ENCODE results near the gene VPS35L. TPM values are rescaled to one million over a fixed set of nuclear protein-coding genes. Genes with fewer than 3 reads are reported as not detected.
"Not testable (repeated sequence)": the region's sequence is repeated elsewhere in the genome, so short reads cannot be mapped to it uniquely, and the experiment has no call there.

The VPS35L gene
- total and polyA plus RNA-seq, 4 donors = 27.4 to 65.4 (median 47.1) TPM

GRCh38 chr16:19678804-19679203 is 123.3 kb downstream of the VPS35L start:
- Histone ChIP-seq H3K9ac (ENCODE audit: insufficient read depth in 1 of 2, low read length in 2 of 2) (no peak overlapping the region), H3K27me3 (ENCODE audit: control insufficient read depth in 3 of 3, insufficient read depth in 3 of 3, low read length in 2 of 3) (no peaks in the 10 kb centered on the region), H3K9me3 (ENCODE audit: control insufficient read depth in 4 of 4, insufficient read depth in 3 of 4, low read length in 3 of 4) (no peaks in the 10 kb centered on the region), H3K36me3 (ENCODE audit: control insufficient read depth in 4 of 4, insufficient read depth in 4 of 4, low read length in 4 of 4) (peaks cover 9 to 26% (median 11%) of the 10 kb centered on the region in 4 donors), H3K4me1 (ENCODE audit: control insufficient read depth in 5 of 5, insufficient read depth in 5 of 5, low read length in 5 of 5) (no peaks in the 10 kb centered on the region), H3K4me3 (no peak overlapping the region), H3K27ac (ENCODE audit: low read depth in 1 of 2, low read length in 1 of 2) (no peak overlapping the region)
- ATAC-seq (ENCODE audit: insufficient read depth, low FRiP score) = no peak
- no peak for TF ChIP-seq CTCF (IDR thresholded peaks at IDR 0.05; ENCODE audit: control extremely low read depth, extremely low read depth)
- 95 to 97% methylated on average over 7 of the region's 7 CpGs for WGBS, 2 donors
- DNase-seq = no peak

- not testable (repeated sequence) for H3K27ac ChIP-seq (ENCODE audit: low read depth in 1 of 2, low read length in 1 of 2); H3K9ac ChIP-seq (ENCODE audit: insufficient read depth in 1 of 2, low read length in 2 of 2); ATAC-seq (ENCODE audit: insufficient read depth, low FRiP score); H3K27me3 ChIP-seq (ENCODE audit: control insufficient read depth in 3 of 3, insufficient read depth in 3 of 3, low read length in 2 of 3); DNase-seq; H3K9me3 ChIP-seq (ENCODE audit: control insufficient read depth in 4 of 4, insufficient read depth in 3 of 4, low read length in 3 of 4); H3K4me3 ChIP-seq; H3K4me1 ChIP-seq (ENCODE audit: control insufficient read depth in 5 of 5, insufficient read depth in 5 of 5, low read length in 5 of 5)
- peaks cover 9 to 28% (median 16%) of the 10 kb centered on the region in 4 donors for H3K36me3 ChIP-seq (ENCODE audit: control insufficient read depth in 4 of 4, insufficient read depth in 4 of 4, low read length in 4 of 4)
- WGBS, 2 donors = 97 to 99% methylated on average over 6 of the region's 6 CpGs
Observed at GRCh38 chr16:19679281-19679680, 123.8 kb downstream of the VPS35L start.

GRCh38 chr16:19680881-19681340 is 125.4 kb downstream of the VPS35L start:
- no peak overlapping the region for H3K4me3 ChIP-seq
- H3K36me3 ChIP-seq (ENCODE audit: control insufficient read depth in 4 of 4, insufficient read depth in 4 of 4, low read length in 4 of 4) = peaks cover 13 to 29% (median 27%) of the 10 kb centered on the region in 4 donors
- DNase-seq (no peak), ATAC-seq (ENCODE audit: insufficient read depth, low FRiP score) (no peak)
- 81 to 83% methylated on average over 6 of the region's 6 CpGs for WGBS, 2 donors
- H3K9ac ChIP-seq (ENCODE audit: insufficient read depth in 1 of 2, low read length in 2 of 2) = no peak overlapping the region
- no peaks in the 10 kb centered on the region for H3K4me1 ChIP-seq (ENCODE audit: control insufficient read depth in 5 of 5, insufficient read depth in 5 of 5, low read length in 5 of 5)
- peaks cover 0 to 3% (median 0%) of the 10 kb centered on the region in 4 donors for H3K9me3 ChIP-seq (ENCODE audit: control insufficient read depth in 4 of 4, insufficient read depth in 3 of 4, low read length in 3 of 4)
- no peak overlapping the region for H3K27ac ChIP-seq (ENCODE audit: low read depth in 1 of 2, low read length in 1 of 2)
- H3K27me3 ChIP-seq (ENCODE audit: control insufficient read depth in 3 of 3, insufficient read depth in 3 of 3, low read length in 2 of 3) = no peaks in the 10 kb centered on the region
- no peak for TF ChIP-seq CTCF (IDR thresholded peaks at IDR 0.05; ENCODE audit: control extremely low read depth, extremely low read depth)

- no peak for TF ChIP-seq CTCF (IDR thresholded peaks at IDR 0.05; ENCODE audit: control extremely low read depth, extremely low read depth)
- no peak overlapping the region for H3K27ac ChIP-seq (ENCODE audit: low read depth in 1 of 2, low read length in 1 of 2)
- no peak for DNase-seq
- WGBS, 2 donors = 76 to 81% methylated on average over 12 of the region's 12 CpGs
- no peak for ATAC-seq (ENCODE audit: insufficient read depth, low FRiP score)
- no peaks in the 10 kb centered on the region for H3K4me1 ChIP-seq (ENCODE audit: control insufficient read depth in 5 of 5, insufficient read depth in 5 of 5, low read length in 5 of 5)
- H3K9ac ChIP-seq (ENCODE audit: insufficient read depth in 1 of 2, low read length in 2 of 2) = no peak overlapping the region
- peaks cover 13 to 29% (median 26%) of the 10 kb centered on the region in 4 donors for H3K36me3 ChIP-seq (ENCODE audit: control insufficient read depth in 4 of 4, insufficient read depth in 4 of 4, low read length in 4 of 4)
- peaks cover 0 to 3% (median 0%) of the 10 kb centered on the region in 4 donors for H3K9me3 ChIP-seq (ENCODE audit: control insufficient read depth in 4 of 4, insufficient read depth in 3 of 4, low read length in 3 of 4)
- no peak overlapping the region for H3K4me3 ChIP-seq
- H3K27me3 ChIP-seq (ENCODE audit: control insufficient read depth in 3 of 3, insufficient read depth in 3 of 3, low read length in 2 of 3) = no peaks in the 10 kb centered on the region
Observed at GRCh38 chr16:19681637-19682036, 126.1 kb downstream of the VPS35L start.
